Measurements from ENCODE around the gene LMNA.
"Not testable (repeated sequence)": the region's sequence is repeated elsewhere in the genome, so short reads cannot be mapped to it uniquely, and the experiment has no call there.

Gene LMNA

GRCh38 chr1:156119503-156120209, 5.1 kb downstream of the LMNA start:
- no peak; the same call in 1 of the 2 replicates for TF ChIP-seq CTCF (IDR thresholded peaks at IDR 0.05; ENCODE audit: low read depth, low read length)
- DNase-seq (ENCODE audit: extremely low read depth, low read depth), result no peak

GRCh38 chr1:156120318-156120717, 5.8 kb downstream of the LMNA start:
- no peak for DNase-seq (ENCODE audit: extremely low read depth, low read depth)
- TF ChIP-seq CTCF (IDR thresholded peaks at IDR 0.05; ENCODE audit: low read depth, low read length), result no peak

- DNase-seq (ENCODE audit: extremely low read depth, low read depth), result not testable (repeated sequence)
These were observed 6.5 kb downstream of the LMNA start for GRCh38 chr1:156121005-156121404.

GRCh38 chr1:156121457-156121856, 6.9 kb downstream of the LMNA start:
- TF ChIP-seq CTCF (IDR thresholded peaks at IDR 0.05; ENCODE audit: low read depth, low read length), result no peak
- no peak for DNase-seq (ENCODE audit: extremely low read depth, low read depth)

- no peak for DNase-seq (ENCODE audit: extremely low read depth, low read depth)
- TF ChIP-seq CTCF (IDR thresholded peaks at IDR 0.05; ENCODE audit: low read depth, low read length), result no peak
These were observed 7.6 kb downstream of the LMNA start for GRCh38 chr1:156122086-156122485.

- DNase-seq (ENCODE audit: extremely low read depth, low read depth), result no peak
These were observed 8.2 kb downstream of the LMNA start for GRCh38 chr1:156122519-156123355.

More at GRCh38 chr1:156122519-156123355, 8.2 kb downstream of the LMNA start:
- TF ChIP-seq CTCF (IDR thresholded peaks at IDR 0.05; ENCODE audit: low read depth, low read length), result no peak
